Measurements from ENCODE around the gene ARF1.
"Not testable (repeated sequence)": the region's sequence is repeated elsewhere in the genome, so short reads cannot be mapped to it uniquely, and the experiment has no call there.

The ARF1 gene

DNA sequence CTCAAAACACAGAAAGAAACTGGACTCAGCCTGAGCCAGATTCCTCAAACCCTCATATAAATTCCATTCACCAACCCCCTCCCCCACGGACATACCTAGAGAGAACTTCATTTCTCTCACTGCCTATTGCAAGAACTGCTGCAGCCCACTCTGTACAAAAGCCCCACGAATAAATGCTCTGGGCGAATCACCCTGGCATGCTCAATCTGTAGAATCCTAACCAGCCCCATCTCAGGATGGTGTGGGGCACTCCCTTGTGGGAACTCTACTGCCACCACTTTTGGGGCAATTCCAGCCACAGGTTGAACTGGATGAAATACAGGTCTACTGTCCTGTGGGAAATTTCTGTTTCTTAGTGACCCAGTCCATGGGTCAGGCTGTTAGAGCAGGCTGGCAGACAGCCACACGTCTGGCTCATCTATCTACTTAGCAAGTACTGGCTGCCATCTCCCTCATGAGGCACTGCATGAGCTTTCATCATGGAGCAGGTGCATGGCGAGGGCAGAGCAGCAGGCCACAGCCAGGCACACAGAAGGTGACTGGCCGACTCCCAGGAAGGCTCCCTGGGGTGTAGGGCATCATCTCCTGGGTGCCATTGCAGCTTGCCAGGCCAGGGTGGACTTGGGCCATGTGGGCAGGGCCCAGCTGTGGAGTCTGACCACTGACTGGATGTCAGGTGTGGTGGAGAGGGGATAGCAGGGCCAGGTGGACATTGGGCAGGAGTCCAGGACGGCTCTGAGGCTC is 22.2 kb downstream of the ARF1 start:
- DNase-seq, result no peak

GRCh38 chr1:228105270-228105995 is 22.9 kb downstream of the ARF1 start:
- no peak for DNase-seq

GRCh38 chr1:228105996-228106799 is 23.7 kb downstream of the ARF1 start:
- no peak for DNase-seq

DNA sequence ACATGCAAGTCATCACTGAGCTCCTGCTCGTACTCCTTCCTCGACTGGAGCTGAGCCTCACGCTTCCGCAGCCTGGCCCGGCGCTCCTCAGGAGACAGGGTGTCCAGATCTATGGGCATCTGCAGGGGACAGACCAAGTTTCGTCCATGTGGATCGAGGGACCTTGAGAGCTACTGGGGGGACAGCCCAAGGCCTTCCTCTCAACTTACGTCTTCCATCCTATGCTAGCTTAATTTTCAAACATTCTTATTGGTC is 24.2 kb downstream of the ARF1 start:
- DNase-seq, result no peak

GRCh38 chr1:228107636-228108035 is 25.1 kb downstream of the ARF1 start:
- DNase-seq, result no peak

GRCh38 chr1:228108055-228108690 is 25.7 kb downstream of the ARF1 start:
- DNase-seq, result no peak

- no peak for DNase-seq
Observed at GRCh38 chr1:228108742-228109072, 26.2 kb downstream of the ARF1 start.

DNA sequence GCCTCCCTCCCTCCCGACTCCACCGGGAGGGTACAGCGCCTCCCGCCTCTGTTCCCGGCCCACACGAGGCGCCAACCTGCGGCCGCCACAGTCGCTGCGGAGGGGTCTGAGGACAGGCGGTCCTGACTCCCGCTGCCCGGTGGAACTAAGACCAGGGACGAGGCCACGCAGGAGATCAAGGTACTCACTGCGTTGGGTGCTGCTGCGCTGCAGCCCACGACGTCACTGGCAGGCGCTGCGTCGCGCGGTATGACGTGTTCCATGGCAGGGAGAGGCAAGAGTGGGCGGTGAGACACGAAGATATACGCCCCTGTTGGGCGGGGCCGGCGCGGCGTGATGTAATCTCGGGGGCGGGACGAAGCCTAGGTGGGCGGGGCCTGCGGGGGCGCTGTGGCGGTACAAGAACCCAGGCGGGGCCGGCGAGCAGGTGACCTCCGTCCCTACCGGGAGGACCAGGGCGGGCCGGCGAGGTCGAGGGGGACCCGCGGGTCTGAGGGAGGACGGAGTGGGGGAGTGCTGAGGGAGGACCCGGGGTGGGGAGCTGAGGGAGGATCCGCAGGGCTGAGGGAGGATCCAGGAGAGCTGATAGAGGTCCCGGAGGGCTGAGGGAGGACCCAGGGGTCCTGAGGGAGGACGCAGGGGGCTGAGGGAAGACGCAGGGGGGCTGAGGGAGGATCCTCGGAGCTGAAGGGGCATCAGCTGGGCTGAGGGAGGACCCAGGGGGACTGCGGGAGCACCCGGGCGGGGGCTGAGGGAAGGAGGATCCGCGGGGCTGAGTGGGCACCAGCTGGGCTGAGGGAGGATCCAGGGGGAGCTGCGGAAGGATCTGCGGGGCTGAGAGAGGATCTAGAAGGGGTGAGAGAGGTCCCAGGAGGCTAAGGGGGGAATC is 26.8 kb downstream of the ARF1 start, which contains the start of gene MRPL55:
Gene MRPL55 (minus strand): TSS at position 227 of the 889 bp plus-strand sequence. CDS start 1,039 bp downstream, outside the sequence.
- DNase-seq, result peak; percentile 78

GRCh38 chr1:228109962-228110488 is 27.5 kb downstream of the ARF1 start:
- DNase-seq, result no peak

DNA sequence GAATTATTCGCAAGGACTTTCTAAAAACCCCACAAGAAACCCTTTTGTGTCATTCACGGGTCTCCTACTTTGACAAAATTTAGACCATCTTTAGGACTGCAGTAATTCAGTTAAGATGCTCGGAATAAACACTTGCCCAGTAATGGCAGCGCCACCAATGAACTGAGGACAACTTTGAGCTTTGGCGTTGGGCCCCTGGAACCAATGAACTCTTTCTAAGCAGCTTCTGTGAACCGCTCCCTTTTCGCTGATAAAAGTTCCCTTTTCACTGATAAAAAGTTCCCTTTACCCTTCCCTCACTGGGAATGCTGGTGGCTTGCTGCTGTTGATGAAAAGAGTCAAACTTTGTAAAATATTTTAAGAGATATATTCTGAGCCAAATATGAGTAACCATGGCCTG is 28.0 kb downstream of the ARF1 start:
- DNase-seq, result no peak

GRCh38 chr1:228111315-228111714 is 28.8 kb downstream of the ARF1 start:
- not testable (repeated sequence) for DNase-seq

- DNase-seq, result no peak
Observed at GRCh38 chr1:228112167-228112566, 29.7 kb downstream of the ARF1 start.

DNA sequence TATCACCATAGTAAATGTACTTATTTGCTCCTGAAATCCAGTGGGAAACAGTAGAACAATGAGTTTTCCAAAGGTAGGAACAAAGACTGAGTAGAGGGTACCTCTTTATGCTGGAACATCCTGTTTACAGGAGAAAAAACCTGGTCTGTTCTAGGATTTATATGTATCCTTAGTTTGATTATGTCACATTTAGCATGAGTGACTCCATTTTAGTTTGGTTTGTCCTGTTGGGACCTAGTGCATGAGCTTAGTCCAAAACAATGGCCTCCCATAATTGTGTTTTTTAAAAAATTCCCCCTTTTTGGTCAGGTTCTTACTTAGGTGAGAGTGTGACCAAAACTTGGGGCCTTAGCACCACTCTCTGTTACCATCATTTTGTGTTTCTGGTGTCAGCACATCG is 30.1 kb downstream of the ARF1 start:
- DNase-seq, result no peak

GRCh38 chr1:228114827-228115226 is 32.3 kb downstream of the ARF1 start:
- DNase-seq, result no peak

DNA sequence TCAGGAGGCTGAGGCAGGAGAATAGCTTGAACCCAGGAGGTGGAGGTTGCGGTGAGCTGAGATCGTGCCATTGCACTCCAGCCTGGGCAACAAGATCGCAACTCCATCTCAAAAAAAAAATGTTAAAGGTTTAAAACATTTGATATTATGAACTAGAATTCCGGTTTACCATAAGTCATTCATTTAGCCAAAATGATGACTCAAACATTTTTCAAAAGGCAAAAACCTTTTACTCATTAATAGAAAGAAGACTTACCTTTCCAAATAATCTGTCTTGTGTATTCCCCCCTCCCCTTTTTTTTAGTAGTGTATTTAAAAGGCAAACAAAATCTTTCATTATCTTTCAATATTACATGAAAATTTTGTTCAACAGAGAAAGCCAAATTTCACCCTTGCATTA is 34.8 kb downstream of the ARF1 start:
- no peak for DNase-seq

- DNase-seq, result no peak
Observed at GRCh38 chr1:228118040-228118439, 35.5 kb downstream of the ARF1 start.

- DNase-seq, result no peak
Observed at GRCh38 chr1:228120351-228120750, 37.8 kb downstream of the ARF1 start.

DNA sequence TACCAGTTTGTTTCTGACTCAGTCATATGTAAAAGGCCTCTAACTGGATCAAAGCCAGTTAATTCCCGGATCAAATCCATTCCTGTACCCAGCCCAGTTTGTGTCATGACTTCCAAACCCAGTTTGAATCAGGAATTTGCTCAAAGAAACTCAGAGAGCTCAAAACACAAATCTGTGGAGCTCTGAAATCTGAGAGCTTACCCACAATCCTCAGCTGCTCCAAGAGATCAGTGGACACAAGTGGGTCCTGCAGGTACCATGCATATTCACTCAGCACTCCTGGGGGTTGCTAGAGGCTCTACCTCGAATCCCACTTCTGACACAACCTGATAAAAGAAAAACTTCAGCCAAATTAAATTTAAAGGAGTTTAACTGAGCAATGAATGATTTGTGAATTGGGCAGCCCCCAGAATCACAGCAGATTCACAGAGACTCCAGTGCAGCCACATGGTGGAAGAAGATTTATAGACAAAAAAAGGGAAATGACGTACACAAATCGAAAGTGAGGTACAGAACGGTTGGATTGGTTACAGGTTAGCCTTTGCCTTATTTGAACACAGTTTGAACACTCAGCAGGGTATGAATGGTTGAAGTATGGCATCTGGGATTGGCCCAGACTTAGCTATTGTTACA is 38.5 kb downstream of the ARF1 start:
- no peak for DNase-seq

- no peak for DNase-seq
Observed at GRCh38 chr1:228122921-228123441, 40.5 kb downstream of the ARF1 start.

DNA sequence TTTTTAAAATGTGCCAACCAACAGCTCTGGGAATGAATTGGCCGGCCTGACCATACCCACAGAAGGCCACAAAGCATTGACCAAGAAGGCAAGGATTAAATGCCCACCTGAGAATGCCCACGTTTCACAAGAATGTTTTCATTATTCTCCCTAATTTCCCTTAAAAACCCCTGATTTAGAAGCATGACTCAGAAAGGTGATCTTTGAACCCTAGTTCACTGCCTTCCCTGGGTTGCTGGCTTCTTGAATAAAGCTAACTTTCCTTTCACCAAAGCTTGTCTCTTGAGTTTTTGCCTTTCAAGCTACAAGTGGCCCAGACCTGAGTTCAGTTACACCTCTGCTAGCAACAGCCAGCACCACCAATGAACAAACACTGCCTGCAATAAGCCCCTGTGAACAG is 41.0 kb downstream of the ARF1 start:
- DNase-seq, result no peak

- DNase-seq, result no peak
Observed at GRCh38 chr1:228125185-228125584, 42.7 kb downstream of the ARF1 start.

Measured in NCI-H1417 treated with DMSO at 0.1 percent for 48 hours (cell line).